Occipital lobe (tissue), 2 donors: Measurements from ENCODE around the gene NPW. TPM values are rescaled to one million over a fixed set of nuclear protein-coding genes. Genes with fewer than 3 reads are reported as not detected.

Experiments used
- DNase-seq: peaks from one replicate; lab custom pipeline; 2025; lab: John Stamatoyannopoulos, UW
- total RNA-seq: library from RNA; depleted of rRNA; stranded (reverse); fragments of >200 nt; gene quantifications from one replicate; pipeline ENCODE4 v1.2.3, GENCODE V29; 2014

NPW gene
- total RNA-seq, 1 donor from 2014 or later: not detected

DNA sequence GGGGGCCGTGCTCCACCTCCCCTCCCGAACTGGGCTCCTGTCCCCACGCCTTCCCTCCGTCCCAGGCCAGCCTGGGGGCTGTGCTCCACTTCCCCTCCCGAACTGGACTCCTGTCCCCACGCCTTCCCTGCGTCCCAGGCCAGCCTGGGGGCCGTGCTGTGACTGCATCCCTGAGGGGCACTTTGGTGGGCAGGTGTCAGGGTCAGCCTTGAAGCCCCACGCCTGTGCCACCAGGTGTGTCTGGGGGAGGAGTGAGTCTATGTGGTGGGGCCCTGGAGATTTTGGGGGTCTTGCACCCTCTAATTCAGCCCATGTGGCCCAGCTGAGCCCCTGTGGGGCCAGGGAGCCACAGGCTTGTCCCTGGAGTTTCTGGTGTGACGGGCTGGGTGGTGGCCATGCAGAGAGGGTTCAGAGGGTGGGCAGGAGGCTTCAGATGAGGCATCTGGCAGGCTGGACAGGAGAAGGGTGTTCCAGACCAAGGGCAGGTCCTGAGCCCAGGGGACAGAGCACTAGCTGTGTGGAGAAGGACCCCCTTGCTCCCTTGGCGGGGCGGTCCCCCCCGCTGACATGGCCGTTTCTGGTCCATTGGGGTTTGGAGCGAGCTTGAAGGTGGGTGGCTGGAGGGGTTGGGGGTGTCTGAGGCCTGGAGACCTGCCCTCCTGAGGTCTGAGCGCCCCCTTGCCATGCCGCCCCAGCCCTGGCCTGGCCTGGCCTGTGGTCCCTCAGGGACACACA, 15.3 kb downstream of the NPW start:
- no peak for DNase-seq

DNA sequence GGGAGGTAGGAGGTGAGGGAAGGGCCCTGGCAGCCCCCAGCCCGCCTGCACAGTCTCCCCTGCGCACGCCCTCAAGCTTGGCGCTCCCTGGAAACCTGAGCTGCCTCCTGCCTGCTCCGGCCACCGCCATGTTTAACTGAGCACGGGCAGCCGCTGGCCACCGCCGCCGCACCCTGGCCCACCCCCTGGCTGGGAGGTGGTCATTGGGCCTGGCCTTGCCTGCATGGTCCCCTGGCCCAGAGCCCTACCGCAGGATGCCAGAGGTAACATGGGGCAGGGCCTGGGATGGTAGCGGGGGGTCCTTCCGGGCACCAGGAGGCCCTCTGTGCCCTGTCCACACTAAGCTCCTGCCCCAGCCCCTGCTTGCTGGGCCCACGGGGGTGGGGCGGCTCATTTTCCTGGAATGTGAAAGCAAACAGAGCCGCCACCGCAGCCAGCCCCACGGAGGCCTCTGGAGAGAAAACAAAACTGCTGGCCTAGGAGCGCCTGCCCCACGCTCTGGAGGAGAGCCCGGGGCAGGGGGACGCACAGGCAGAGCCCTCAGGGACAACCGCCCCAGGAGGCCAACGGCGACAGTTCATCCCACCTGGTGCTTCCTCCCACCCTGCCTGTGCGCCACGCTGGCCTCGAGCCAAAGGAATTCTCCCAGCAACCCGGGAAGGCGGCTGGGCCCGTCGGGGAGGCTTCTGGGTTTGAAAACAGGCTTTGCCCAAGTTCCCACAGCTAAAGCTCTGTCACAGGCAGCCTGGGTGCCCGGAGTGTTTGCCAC, 16.0 kb downstream of the NPW start:
- no peak for DNase-seq

DNA sequence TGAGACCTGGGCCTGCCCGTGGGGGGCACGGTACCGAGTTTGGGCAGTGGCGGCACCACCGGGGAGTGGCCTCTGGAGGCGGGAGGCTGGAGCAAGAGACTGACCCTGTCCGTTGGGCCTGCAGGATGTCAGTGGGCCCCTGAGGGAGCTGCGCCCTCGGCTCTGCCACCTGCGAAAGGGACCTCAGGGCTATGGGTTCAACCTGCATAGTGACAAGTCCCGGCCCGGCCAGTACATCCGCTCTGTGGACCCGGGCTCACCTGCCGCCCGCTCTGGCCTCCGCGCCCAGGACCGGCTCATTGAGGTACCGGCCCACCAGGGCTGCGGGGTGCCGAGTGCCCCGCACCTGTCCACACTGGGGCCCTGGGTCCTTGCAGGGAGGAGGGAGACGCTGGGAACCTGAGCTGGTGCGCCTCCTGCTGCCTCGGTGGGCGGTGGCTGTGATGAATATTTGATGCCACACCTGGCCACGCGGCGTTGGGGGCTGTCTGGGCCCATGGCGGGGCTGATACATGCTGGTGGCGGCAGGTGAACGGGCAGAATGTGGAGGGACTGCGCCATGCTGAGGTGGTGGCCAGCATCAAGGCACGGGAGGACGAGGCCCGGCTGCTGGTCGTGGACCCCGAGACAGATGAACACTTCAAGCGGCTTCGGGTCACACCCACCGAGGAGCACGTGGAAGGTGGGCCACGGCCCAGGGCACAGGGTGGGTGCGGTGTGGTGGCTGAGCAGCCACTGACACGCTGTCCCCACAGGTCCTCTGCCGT, 16.8 kb downstream of the NPW start:
- DNase-seq: no peak

DNA sequence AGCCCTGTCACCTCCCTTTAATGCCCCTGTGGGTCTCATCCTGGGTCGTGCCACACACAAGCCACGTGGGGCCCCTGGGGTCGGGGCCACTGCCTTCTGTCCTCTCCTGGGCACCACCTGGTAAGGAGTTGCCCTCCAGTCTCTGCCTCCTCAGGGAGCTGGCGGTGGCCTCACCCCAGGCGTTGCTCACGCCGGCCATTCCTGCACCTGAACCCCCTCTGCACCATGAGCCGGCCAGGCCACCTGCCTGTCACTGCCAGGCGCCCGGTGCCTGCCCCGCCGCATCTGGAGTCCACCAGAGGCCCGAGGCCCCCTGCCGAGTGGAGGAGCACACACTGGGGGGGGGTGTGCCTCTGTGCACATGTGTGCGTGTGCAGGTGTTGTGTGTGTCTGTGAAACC, 17.5 kb downstream of the NPW start:
- no peak for DNase-seq

DNA sequence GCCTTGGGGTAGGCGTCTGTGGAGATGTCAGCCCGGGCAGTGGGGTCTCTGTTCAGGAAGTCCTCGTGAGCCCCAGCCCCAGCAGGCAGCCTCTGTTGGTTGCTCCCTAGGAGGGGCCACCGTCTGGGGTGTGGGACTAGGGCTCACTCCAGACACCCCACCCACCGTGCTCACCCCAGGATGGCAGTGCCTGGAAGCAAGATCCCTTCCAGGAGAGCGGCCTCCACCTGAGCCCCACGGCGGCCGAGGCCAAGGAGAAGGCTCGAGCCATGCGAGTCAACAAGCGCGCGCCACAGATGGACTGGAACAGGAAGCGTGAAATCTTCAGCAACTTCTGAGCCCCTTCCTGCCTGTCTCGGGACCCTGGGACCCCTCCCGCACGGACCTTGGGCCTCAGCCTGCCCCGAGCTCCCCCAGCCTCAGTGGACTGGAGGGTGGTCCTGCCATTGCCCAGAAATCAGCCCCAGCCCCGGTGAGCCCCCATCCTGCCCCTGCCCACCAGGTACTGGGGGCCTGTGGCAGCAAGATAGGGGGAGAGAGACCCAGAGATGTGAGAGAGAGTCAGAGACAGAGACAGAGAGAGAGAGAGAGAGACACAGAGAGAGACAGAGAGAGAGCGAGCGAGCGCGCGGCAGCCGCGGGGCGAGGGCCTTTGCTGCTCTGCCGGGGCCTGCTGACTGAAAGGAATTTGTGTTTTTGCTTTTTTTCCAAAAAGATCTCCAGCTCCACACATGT, 18.2 kb downstream of the NPW start:
- DNase-seq: no peak

DNA sequence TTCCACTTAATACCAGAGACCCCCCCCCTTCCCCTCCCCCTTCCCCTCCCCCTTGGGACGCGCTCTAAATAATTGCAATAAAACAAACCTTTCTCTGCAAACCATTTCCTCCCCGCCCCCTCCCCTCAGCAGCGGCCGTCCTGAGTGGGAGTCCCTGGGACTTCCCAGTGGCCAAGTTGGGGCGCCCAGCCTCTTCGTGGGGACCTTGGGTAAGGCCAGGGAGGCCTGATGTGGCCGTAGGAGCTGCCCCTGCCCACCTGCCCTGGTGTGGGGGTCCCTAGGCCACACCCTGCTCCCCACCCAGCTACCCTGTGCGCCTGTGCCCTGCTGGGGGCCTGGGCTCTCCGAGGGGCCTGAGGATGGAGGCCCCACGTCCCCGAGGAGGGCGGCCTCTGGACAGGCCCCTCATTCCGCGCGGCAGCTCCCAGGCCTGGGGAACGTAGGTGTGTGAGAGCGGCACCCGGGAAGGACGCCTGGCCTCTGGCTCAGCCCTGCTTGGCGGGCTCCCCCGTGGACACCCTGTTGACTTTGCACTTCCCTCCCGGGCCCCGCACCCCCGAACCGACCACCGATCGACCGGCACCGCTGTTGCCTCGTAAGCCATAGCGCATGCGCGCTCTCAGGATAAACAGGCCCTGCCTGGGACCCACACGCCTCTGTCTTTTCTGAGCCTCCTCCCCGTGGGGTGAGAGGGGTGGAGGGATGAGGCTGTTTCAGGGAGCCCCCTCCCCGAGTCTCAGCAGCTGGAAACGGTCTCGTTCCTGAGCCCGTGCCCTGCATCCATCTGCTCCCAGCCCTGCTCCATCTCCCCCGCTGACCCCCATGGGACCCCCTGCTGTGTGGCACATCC, 19.0 kb downstream of the NPW start:
- DNase-seq: no peak

DNA sequence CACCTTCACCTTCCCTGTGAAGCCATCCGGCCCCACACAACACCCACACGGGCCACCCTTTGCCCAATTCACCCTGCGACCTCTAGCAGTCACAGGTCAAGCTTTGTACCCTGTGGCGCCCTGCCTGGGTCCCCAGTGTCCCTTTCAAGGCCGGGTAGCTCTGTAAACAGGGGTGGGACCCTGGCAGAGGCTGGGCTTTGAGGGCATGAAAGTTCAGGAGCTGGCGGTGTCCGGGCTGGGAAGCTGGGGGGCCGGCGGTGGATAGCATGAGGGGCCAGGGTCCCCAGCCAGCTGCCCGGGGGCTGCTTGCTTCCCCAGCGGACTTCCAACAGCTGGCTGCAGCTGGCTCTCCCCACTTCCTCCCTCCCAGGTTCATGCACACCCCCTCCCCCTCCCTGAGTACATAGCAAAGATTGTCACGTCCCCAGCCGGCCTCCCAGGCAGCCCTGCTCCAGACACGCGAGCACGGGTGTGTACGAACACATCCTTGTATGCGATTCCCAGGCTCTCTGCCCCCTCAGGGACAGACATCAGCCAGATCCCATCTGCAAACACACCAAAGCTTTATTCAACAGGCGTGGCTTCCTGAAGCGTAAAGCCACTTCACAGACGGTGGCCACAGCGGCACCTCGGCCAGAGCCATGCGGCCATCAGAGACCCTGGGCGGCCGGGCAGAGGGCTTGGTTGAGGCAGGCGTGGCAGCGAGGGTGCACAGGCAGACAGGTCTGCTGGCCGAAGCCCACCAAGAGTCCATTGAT, 19.9 kb downstream of the NPW start:
- DNase-seq: no peak

DNA sequence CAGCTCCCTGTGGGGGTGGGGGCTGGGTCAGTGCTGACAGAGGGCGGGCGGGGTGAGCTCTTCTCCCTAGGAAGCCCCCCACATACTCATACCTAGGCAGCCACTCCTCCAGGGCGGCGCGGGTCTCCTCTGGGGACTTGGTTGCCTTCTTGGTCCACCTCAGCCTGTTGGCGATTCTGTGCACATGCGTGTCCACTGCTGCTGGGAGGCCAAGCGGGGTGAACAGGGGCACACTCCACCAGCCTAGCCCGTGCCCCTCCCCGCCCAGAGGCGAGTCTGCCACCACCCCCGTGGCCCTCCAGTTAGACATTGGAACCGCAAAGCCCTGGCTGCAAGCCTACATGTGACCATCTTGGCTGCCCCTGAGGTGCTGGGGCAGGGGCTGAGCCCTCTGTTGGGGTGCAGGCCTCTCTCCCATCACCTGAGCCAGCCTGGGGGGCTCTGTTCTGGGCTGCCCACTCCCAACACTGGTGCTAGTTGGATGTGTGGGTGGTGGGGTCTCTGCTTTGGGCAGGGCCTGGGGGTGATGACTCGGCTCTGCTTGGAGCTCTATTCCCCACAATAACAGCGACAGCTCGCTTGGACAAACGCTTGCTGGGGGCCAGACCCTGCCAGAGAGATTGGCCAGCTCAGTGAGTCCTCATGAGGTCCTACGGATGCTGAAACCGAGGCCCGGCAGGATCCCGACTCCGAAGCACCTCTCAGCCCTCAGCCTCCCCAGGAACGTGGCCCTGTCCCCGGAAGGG, 20.6 kb downstream of the NPW start:
- no peak for DNase-seq

DNA sequence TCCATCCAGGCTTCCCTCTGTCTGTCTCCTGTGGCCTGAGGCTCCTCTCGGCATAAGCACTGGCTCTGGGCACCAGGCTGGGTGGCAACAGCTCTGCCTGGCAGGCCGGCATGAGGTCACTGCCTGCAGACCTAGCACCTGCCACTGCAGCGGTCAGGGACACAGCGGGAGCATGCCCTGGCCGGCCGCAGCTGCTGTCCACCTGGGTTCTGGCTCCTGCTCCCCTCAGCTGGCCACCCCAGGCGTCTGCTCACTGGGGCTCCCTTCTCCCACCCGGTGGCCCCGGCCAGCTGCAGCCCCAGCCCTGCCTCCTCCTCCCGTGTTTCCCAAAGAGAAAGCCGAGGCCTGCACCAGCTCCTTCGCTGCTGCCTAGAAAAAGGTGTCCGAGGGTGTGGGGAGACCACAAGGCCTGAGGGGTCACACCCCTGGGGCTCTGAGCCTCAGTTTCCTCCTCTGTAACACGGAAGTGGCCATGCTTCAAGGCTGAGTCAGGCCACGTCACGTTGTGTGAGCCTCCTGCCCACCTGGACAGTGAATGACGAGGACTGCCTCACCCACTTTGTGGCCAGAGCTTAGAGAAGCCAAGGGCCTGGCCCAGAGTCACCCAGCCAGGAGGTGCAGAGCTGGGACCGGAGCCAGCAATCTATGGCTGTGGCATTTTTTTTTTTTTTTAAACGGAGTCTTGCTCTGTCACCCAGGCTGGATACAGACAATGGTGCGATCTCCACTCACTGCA, 21.4 kb downstream of the NPW start:
- no peak for DNase-seq

DNA sequence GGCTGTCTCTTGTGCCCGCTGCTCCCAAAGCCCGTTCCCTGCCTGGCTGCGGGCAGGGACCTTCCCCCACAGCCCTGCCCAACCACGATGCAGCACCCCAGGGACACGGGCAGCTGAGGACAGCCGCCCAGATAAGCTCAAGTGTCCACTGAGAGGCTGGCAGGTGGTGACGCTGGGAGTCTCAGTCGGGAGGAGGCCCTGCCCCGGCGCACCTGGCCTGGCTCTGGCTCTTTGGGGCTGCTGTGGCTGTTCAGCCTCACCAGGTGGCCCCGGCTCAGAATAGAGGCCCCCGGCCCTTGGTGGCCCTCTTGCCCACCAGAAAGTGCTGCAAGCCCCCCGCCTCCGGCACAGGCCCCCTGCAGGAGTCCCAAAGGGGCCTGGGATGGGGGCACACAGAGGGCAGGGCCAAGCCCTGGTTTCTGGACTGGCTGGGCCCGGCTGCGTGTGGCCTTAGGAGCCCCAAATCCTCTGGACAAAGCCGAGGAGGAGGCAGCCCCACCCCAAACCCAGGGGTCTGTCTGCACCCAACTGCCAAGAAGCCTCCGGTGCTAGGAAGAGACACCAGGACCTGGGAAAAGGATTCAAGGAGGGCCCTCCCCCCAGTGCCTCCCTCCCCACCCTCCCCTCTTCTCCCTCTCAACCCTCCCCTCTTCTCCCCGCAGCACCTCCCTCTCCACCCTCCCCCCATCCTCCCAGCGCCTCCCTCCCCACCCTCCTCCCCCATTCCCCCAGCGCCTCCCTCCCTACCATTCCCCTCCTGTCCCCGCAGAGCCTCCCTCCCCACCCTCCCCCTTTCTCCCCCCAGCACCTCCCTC, 22.8 kb downstream of the NPW start:
- DNase-seq: no peak

DNA sequence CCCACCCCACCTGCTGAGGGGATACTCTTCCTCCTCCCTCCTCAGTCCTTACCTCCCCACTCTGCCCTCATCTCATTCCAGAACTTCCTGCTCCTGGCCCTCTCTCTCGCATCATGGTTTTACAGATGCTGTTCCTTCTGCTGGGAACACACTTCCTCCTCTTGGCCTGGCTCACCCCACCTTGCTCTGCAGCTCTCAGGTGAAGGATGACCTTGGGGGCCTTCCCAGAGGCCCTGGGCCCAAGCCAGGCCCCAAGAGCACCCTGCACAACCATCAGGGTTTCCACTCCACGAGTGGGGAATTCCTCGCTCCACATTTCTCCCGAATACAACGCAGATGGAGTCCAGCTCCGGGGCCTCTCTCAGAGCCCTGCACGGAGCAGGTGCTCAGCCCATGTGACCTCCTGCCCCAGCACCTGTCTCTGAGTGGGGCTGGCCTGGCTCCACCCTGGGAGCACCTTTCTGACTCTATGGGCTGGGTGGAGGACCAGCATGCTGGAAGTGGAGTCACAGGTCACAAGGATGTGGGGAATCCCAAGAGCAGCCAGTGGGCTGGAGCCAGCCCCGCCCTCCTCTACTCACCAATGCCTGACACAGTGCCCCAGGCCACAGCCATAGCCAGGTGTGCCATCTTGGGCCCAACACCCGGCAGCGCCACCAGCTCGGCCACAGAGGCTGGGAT, 23.5 kb downstream of the NPW start:
- DNase-seq: no peak

DNA sequence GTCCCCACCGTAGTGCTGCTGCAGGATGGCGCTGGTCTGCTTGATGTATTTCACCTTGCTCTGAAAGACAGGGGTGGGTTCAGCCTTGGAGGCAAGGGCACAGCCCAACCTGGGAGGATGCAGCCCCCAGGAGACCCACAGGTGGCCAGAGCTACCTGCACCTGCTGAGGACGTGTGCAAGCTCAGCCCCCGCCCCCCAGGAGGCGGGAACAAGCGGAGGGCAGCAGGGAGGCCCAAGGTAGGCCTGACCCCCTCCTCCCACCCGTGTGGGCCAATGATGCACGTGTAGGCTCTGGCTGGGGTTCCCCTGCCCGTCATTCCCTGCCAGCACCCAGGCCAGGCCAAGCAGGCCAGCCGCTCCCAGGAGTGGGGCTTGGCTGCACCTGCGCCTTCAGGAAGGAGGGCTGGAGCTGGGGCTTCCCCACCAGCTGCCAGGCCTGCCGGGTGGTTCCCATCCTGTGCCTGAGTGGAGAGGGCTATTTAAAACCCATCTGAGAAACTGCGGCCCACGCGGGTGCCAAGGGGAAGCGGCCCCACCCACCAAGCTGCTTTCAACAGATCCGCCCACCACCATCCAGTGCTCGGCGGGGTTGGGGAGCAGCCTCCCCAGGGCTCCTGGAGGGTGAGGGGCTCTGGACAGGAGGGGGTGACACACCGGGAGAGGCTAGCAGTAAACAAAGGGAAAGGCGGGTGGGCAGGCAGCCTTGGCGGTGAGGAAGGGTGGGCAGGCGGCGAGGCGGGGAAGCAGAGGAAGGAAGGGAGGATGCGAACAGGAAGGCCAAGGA, 24.3 kb downstream of the NPW start:
- peak; percentile 60 for DNase-seq

DNA sequence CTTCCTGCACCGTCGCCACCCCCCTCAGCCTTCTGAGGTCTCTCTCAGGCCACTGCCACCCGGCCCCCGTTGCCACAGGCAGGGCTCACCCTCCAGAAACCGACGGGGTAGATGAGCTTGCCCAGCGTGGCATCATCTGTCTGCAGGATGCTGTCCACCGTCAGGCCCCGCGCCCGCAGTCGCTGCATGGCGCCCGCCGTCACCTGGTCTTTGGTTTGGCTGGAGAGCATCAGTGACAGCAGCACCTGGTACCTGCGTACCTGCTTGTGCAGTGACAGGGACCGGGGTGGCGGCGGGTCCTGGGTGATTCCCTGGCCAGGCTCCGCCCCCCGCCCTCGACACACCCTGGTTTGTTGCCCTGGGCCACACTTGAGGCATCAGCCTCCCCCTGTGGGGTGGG, 25.0 kb downstream of the NPW start:
- no peak for DNase-seq

DNA sequence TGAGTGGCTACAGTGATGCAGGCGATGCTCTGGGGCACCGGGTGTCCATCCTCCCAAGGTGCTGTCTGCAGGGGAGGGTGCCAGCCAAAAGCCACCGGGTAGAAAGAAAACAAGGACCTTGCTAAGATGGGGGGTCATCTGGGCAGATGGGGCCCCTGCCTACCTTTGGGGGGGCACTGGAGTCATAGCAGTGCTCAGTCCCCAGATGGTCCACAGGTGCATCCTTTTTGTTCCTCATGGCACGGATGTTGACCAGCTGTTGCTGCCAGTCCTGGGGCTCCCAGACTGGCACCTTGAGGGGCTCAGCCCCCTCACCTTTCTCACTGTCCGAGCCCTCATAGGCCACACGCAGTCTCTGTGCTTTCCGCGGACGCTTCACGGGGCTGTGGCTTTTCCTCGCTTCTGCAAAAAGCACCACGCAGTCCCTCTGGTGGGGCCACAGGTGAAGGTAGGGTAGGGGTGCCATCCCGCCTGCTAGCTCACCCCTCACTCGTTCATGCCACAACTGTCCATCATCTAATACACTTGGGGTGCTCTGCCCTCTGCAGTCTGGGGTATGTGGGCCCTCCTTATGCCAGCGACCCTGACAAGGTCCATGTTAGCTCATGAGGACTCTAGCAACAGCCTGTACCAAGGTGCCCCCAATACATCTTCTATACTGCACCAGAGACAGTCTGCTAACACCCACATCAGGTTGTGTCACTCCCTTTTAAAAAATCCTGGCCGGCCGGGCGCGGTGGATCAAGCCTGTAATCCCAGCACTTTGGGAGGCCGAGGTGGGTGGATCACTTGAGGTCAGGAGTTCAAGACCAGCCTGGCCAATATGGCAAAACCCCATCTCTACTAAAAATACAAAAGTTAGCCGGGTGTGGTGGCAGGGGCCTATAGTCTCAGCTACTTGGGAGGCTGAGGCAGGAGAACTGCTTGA, 26.6 kb downstream of the NPW start:
- no peak for DNase-seq

DNA sequence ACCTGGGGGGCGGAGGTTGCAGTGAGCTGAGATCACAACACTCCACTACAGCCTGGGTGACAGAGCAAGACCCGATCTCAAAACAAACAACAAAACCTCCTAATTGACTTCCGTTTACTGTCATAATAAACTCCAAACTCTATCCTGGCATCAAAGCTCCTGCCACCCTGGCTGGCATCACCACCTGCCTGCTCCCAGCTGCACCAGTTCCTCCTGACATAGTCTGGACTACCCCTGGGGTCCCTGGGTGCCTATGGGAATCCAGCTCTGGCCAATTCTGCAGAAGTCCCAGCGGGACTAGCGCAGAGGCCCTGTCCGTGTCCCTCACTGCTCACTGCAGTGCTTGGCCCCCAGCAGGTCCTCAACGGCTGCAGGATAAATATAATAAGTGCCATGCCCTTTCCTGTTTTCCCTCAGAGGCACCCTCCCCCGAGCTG, 27.3 kb downstream of the NPW start:
- DNase-seq: no peak
